COLO829 (cell line): ENCODE measurements around the gene NOM1.

Source experiments
- DNase-seq: peaks from one replicate; pipeline ENCODE4 v3.0.0; 2012; ENCODE audit warnings: low spot score

Gene NOM1

GRCh38 chr7:157016352-157017041, 67.0 kb downstream of the NOM1 start:
- no peak for DNase-seq

GRCh38 chr7:157017149-157017548, 67.6 kb downstream of the NOM1 start:
- no peak for DNase-seq

DNA sequence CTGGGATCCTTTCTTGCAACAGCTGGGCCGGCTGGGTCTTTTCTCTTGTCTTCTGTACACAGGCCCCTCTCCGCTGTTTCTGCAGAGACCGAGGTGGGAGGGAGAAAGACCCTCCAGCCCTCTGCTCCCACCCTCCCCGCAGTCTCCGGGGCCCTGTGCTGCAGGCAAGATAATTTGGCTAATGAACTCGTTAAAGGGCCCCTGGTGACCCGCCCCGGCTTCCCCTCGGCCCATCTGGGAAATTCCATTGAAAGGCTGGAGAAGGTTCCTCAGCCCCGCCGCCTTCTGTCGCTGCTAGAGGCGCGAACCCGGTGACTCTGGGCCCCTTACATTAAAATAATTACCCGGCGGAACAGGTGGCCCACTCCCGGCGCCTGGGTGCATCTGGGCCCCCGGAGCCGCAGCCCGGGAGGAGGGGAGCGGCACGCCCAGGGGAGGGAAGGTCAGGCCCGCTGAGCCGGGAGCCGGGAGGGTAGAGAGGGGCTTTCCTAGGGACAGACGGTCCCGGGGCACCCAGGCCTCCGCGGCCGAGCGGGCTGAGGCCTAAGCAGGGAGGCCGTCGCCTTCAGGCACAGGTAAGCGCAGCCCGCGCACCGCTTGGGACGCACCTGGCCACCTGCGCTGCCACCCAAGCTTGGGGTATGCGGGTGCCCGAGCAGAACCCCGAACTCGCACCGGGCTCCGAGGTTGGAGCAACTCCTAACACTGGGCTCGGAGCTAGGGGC, 68.3 kb downstream of the NOM1 start:
- no peak for DNase-seq

- DNase-seq: no peak
Observed at GRCh38 chr7:157018328-157018996, 69.0 kb downstream of the NOM1 start.

DNA sequence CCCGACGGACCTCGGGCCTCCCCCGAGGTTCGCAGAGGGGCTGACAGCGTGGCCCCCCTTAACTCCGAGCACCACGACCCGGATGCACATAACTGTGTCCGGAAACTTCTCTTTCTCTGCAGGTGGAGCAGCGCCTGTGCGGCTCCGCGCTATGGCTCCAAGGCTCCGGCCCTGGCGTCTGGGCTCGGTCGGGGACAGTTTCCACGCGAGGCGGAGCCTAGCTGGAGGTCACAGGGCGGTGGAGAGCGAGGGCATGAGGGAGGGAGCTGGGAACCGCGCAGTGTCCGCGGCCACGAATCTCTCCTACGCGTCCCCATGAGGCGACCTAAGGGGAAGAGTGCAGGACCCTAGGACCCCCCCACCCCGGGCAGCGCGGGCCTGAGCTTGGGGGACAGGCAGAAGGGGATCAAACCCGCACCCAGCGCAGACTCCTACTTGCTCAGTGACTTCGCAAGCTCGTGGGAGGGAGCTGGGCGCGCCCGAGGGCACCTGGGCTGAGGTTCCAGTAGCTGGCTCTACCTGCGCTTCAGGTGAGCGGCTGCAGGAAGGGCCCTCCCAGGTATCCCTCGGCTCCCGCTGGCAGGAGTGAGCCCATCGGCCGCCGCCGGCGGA, 69.6 kb downstream of the NOM1 start:
- no peak for DNase-seq

- DNase-seq: no peak
Observed at GRCh38 chr7:157019718-157020451, 70.4 kb downstream of the NOM1 start.

- DNase-seq: no peak
Observed at GRCh38 chr7:157020514-157021070, 71.1 kb downstream of the NOM1 start.

DNA sequence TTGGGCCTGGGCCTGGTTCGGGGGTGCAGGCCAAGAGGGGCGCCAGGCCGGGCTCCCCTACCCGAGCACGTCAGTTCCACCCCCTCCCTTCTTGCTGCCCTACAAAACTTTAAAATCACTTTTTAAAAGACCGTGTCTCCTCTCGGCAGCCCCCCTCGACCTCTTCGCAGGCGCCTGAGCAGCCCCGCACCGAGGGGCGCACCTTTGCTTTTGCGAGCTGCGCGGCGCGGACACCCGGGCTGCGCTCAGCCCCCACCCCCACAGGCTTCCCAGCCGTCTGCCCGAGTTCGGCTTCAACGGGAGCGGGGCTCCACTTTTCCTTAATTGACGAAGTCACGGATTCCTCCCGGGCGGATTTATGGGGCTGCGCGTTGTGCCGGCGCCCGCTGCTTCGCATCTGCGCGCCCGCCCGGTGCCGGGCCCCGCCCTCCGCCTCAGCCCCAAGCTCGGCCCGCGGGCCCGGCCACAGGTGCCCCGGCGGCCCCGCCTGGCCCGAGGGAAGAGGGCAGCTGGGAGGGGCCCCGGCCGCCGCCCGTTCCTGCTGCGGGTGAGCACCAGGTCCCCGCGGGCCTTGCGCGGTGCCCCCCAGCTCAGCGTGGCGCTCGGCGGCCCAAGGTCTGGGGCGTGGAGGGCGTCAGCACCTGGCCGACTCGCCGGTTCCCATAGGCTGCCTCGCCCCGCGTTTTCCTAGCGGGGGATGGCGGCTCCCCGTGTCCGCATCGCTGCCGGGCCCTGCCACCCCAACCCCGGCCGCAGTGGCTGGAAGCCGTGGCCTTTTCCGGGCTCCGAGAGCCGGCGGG, 71.8 kb downstream of the NOM1 start:
- no peak for DNase-seq

GRCh38 chr7:157021871-157022680, 72.6 kb downstream of the NOM1 start:
- no peak for DNase-seq
